Tibial artery (tissue), 4 donors: ENCODE measurements around the gene CAMTA1.

ENCODE experiments used
- DNase-seq, 2 donors: peaks; one replicate each; pipeline ENCODE4 v3.0.0-alpha.2; 2019
- H3K27ac ChIP-seq, 2 donors: fragments of 200-600 bp; sonication (generic) in 1 of 2; 1 replicate in 1 of 2; 2 replicates in 1 of 2; pipeline ENCODE4 v1.5.1; 2018 to 2019; ENCODE audit warnings: mild to moderate bottlenecking in 1 of 2
- H3K27me3 ChIP-seq, 2 donors: fragments of 200-600 bp; sonication (generic) in 1 of 2; one replicate each; pipeline versions ENCODE4 v1.5.1 to v1.6.0; 2016 to 2019
- H3K36me3 ChIP-seq, 3 donors: fragments of 200-600 bp; sonication (generic) in 2 of 3; one replicate each; pipeline ENCODE4 v1.5.1; 2016 to 2019; ENCODE audit warnings: mild to moderate bottlenecking in 2 of 3
- H3K4me1 ChIP-seq, 4 donors: fragments of 200-600 bp; sonication (generic) in 2 of 4; 1 replicate in 3 of 4; 2 replicates in 1 of 4; pipeline ENCODE4 v1.5.1; 2016 to 2019
- H3K4me3 ChIP-seq, 2 donors: fragments of 200-600 bp; sonication (generic) in 1 of 2; 1 replicate in 1 of 2; 2 replicates in 1 of 2; pipeline ENCODE4 v1.5.1; 2018 to 2019; ENCODE audit warnings: mild to moderate bottlenecking in 2 of 2
- H3K9me3 ChIP-seq, 3 donors: fragments of 200-600 bp; sonication (generic) in 1 of 3; one replicate each; pipeline ENCODE4 v1.5.1; 2016 to 2019
- intact Hi-C: fragments of 100-400 bp; cut with DNase I; formaldehyde crosslinking; loops from one replicate; pipeline ENCODE4 v1.15.0; 2023; ENCODE audit warnings: low total_unique reads
- TF ChIP-seq, protein P1 (sequence below), 2 experiments: fragments of 200-600 bp in 1 of 2; fragments of 450-650 bp in 1 of 2; IDR thresholded peaks; one replicate each; pipeline ENCODE4 v1.5.1; 2017 to 2019; ENCODE audit warnings: antibody characterized with exemption in 2 of 2, mild to moderate bottlenecking in 1 of 2, moderate library complexity in 1 of 2

CAMTA1 gene

DNA sequence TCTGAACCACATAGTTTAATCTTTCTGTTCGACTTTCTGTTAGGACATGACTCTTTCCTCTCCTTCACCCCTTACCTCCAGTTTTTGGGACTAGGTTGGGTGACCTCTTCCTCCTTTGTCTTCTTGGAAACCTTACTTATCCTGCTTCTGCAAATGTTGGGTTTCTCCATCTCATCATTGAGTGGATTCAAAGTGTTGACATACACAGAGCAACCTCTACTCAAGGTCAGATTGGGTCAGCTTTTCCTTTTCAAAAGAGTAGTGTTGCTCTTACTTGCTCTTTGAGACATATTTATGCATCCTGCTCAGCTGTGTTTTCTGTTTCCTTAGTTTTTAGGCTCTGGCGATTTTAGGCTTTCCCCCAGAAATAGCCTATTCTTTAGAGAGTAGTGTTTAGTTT lies 3.7 kb downstream of the CAMTA1 start:
- DNase-seq = no peak
- Histone ChIP-seq H3K27ac (peak overlapping the region; percentile 44 to 48), H3K4me1 (peaks cover 5 to 77% (median 29%) of the 10 kb centered on the region in 4 donors), H3K27me3 (no peaks in the 10 kb centered on the region), H3K9me3 (no peaks in the 10 kb centered on the region), H3K36me3 (no peaks in the 10 kb centered on the region), H3K4me3 (no peak overlapping the region)
- TF ChIP-seq, protein P1, sequence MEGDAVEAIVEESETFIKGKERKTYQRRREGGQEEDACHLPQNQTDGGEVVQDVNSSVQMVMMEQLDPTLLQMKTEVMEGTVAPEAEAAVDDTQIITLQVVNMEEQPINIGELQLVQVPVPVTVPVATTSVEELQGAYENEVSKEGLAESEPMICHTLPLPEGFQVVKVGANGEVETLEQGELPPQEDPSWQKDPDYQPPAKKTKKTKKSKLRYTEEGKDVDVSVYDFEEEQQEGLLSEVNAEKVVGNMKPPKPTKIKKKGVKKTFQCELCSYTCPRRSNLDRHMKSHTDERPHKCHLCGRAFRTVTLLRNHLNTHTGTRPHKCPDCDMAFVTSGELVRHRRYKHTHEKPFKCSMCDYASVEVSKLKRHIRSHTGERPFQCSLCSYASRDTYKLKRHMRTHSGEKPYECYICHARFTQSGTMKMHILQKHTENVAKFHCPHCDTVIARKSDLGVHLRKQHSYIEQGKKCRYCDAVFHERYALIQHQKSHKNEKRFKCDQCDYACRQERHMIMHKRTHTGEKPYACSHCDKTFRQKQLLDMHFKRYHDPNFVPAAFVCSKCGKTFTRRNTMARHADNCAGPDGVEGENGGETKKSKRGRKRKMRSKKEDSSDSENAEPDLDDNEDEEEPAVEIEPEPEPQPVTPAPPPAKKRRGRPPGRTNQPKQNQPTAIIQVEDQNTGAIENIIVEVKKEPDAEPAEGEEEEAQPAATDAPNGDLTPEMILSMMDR (IDR thresholded peaks at IDR 0.05) = no peak
- intact Hi-C loops = no loop called here

DNA sequence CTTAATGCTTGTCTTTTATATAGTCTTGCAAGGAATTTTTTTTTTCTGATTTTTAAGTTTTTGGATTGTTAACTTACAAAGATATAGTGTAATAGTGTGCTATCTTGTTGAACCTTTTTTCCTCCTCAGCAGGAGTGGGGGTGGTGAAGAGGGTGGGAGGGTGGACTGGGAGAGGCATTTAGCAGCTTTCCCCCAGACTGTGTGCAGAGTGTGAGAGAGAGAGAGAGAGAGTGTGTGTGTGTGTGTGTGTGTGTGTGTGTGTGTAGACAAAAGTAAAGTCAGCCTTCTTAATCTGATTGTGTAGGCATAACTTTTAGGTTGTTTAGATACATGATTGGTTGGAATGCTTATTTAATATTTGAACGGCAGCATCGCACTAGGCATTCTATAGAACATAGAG lies 4.9 kb downstream of the CAMTA1 start:
- H3K4me1 ChIP-seq = peaks cover 5 to 87% (median 30%) of the 10 kb centered on the region in 4 donors
- no peak overlapping the region for H3K27ac ChIP-seq
- H3K9me3 ChIP-seq = no peaks in the 10 kb centered on the region
- no peak overlapping the region for H3K4me3 ChIP-seq
- intact Hi-C loops = loop anchor here (5.0 kb wide), 2 partner anchors 97 to 282 kb away; no protein-coding TSS in a partner anchor
- TF ChIP-seq, protein P1 (IDR thresholded peaks at IDR 0.05) = no peak
- no peaks in the 10 kb centered on the region for H3K27me3 ChIP-seq
- DNase-seq = no peak
- no peaks in the 10 kb centered on the region for H3K36me3 ChIP-seq

DNA sequence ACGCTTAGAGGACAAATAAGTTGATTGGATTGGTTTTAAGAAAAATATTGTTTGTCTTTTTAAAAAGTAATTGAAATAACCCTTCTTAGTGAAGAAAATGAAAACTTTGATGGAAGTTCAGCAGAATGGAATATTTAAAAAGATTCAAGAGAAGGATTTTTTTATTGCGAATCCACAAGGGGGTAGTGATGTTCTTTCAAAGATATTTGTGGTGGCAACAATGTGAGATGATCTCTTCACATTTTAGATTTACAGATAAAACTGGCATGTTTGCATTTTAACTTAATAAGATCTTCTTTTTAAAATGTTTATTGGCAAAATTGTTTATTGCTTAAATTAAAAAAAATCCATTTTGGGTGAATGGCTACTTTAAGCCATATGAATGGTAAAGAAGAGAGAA lies 8.9 kb downstream of the CAMTA1 start:
- TF ChIP-seq, protein P1 (IDR thresholded peaks at IDR 0.05) = peak; percentile 41 to 57
- intact Hi-C loops = loop anchor here (5.0 kb wide), 2 partner anchors 93 to 278 kb away; no protein-coding TSS in a partner anchor
- Histone ChIP-seq H3K4me3 (no peak overlapping the region), H3K36me3 (no peaks in the 10 kb centered on the region), H3K9me3 (no peaks in the 10 kb centered on the region), H3K27me3 (no peaks in the 10 kb centered on the region), H3K4me1 (peaks cover 5 to 82% (median 35%) of the 10 kb centered on the region in 4 donors), H3K27ac (no peak overlapping the region)
- DNase-seq = no peak

DNA sequence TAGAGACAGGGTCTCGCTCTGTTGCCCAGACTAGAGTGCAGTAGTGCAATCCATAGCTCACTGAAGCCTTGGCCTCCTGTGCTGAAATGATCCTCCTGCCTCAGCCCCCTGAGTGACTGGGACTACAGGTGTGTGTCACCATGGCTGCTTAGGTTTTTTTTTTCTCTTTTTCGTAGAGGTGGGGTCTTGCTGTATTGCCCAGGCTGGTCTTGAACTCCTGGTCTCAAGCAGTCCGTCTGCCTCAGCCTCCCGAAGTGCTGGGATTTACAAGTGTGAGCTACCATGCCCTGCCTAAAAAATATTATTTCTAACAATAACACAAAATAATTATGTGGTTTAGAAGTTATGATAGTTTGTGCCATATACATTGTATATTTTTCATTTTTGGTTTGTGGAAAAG lies 9.9 kb downstream of the CAMTA1 start:
- TF ChIP-seq, protein P1 (IDR thresholded peaks at IDR 0.05) = no peak
- no peak for DNase-seq
- H3K9me3 ChIP-seq = no peaks in the 10 kb centered on the region
- H3K36me3 ChIP-seq = no peaks in the 10 kb centered on the region
- H3K4me3 ChIP-seq = no peak overlapping the region
- H3K4me1 ChIP-seq = peaks cover 5 to 76% (median 32%) of the 10 kb centered on the region in 4 donors
- intact Hi-C loops = no loop called here
- H3K27me3 ChIP-seq = no peaks in the 10 kb centered on the region
- H3K27ac ChIP-seq = no peak overlapping the region

DNA sequence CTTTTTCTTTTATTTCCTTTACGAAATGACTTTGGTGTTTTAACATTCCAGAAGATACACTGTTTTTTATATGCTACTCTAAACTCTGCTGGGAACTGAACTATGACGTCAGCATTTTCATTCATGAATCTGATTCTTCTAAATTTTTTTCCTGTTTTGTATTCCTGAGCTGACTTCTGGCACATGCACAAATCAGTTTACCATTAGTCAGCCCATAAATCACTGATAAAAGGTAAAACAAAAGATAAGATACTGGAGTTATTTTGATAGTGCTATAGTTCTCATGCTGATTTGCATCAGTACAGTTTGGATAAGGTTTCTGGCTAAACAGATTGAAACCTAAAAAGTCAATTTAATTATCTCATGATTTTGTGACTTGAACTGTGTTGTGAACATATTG lies 10.4 kb downstream of the CAMTA1 start:
- intact Hi-C loops = no loop called here
- Histone ChIP-seq H3K36me3 (no peaks in the 10 kb centered on the region), H3K4me1 (peaks cover 5 to 77% (median 33%) of the 10 kb centered on the region in 4 donors), H3K27ac (peak overlapping the region in 1 of 2 donors; percentile 38), H3K27me3 (no peaks in the 10 kb centered on the region), H3K9me3 (no peaks in the 10 kb centered on the region), H3K4me3 (no peak overlapping the region)
- no peak for DNase-seq
- TF ChIP-seq, protein P1 (IDR thresholded peaks at IDR 0.05) = no peak

DNA sequence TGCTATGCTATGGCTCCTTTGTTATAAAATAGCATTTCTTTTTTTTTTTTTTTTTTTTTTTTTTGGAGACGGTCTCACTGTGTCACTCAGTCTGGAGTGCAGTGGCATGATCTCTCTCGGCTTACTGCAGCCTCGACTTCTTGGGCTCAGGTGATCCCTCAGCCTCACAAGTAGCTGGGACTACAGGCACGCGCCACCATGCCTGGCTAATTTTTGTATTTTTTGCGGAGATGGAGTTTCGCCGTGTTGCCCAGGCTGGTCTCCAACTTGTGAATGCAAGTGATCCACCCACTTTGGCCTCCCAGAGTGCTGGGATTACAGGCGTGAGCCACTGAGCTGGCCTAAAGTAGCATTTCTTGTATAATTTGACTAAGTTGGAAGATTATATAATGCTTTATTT lies 10.8 kb downstream of the CAMTA1 start:
- TF ChIP-seq, protein P1 (IDR thresholded peaks at IDR 0.05) = no peak
- no peaks in the 10 kb centered on the region for H3K36me3 ChIP-seq
- intact Hi-C loops = no loop called here
- H3K4me1 ChIP-seq = peaks cover 5 to 77% (median 36%) of the 10 kb centered on the region in 4 donors
- H3K9me3 ChIP-seq = no peaks in the 10 kb centered on the region
- no peaks in the 10 kb centered on the region for H3K27me3 ChIP-seq
- H3K27ac ChIP-seq = peak overlapping the region in 1 of 2 donors; percentile 38
- no peak for DNase-seq
- H3K4me3 ChIP-seq = no peak overlapping the region
